SH-SY5Y (cell line): Measurements from ENCODE around the gene MCOLN1.

Experiments
- GATA2 ChIP-seq: IDR thresholded peaks from 2 replicates; pipeline ENCODE4 v1.6.1; 2011; ENCODE audit warnings: mild to moderate bottlenecking, low read depth, low read length
- GATA3 ChIP-seq: IDR thresholded peaks from 2 replicates; pipeline ENCODE4 v1.6.1; 2011; ENCODE audit warnings: low read depth, mild to moderate bottlenecking, low read length, moderate library complexity

DNA sequence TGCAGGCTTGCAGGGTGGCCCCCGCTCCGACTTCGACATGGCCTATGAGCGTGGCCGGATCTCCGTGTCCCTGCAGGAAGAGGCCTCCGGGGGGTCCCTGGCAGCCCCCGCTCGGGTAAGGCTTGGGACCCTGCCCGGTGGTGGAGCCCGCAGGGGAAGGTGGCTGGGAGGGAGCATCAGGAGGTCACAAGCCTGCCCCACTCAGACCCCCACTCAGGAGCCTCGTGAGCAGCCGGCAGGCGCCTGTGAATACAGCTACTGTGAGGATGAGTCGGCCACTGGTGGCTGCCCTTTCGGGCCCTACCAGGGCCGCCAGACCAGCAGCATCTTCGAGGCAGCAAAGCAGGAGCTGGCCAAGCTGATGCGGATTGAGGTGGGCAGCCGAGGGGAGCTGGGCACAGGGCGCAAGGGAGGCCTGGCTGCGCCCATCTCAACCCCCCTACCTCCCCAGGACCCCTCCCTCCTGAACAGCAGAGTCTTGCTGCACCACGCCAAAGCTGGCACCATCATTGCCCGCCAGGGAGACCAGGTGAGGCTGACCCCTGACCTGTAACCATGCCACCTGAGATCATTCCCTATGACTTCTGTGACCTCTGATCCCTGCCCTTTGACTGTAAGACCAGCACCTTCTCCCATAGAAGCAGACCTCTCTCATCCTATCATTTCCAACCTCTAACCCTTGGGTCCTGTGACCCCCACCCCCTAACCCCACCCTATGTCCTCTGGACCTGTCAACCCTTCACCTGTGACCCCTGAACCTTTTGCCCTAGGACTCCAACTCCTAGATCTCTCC is 20.3 kb downstream of the MCOLN1 start:
- TF ChIP-seq GATA3 = no peak
- no peak for TF ChIP-seq GATA2
